HepG2 (cell line): Measurements from ENCODE around the gene TNFRSF21. TPM values are rescaled to one million over a fixed set of nuclear protein-coding genes. Genes with fewer than 3 reads are reported as not detected.
A peak's percentile ranks its signal among the peaks of the same experiment; 100 is the strongest.

ENCODE experiments used
- ATAC-seq: fragments of 200-7000 bp; cut with Tn5 transposase; 3 replicates; pipeline ENCODE4 v1.9.1; 2020; ENCODE audit warnings: mild to moderate bottlenecking, moderate library complexity
- BruUV-seq: library from RNA; stranded (reverse); fragments of 400-500 nt; replicated peaks from 2 replicates; lab custom pipeline; 2021; lab: Mats Ljungman, UMichigan
- CTCF ChIA-PET: fragments of 300-600 bp; formaldehyde crosslinking; extraction: SDS; loops from one replicate; lab custom pipeline; 2021; ENCODE audit warnings: low total read pairs, inconsistent platforms, low intra/inter-chr PET ratio; lab: Yijun Ruan, JAX
- POLR2A ChIA-PET: fragments of 350-600 bp; sonication (Branson Sonifier 250); formaldehyde crosslinking; loops from one replicate; lab custom pipeline; 2020; ENCODE audit warnings: antibody characterized with exemption, inconsistent platforms; lab: Yijun Ruan, JAX
- DNase-seq: peaks from one replicate; pipeline ENCODE4 v3.0.0-alpha.2; 2015; ENCODE audit warnings: low spot score
- FAIRE-seq: peaks from 3 replicates; lab custom pipeline; 2011; peaks lifted over from hg19 to GRCh38; lab: Jason Lieb, UNC
- H2AFZ ChIP-seq: one replicate; pipeline ENCODE4 v1.6.1; 2011; ENCODE audit warnings: low read length, inconsistent platforms
- H3K27ac ChIP-seq: fragments of 300-600 bp; 3 replicates; pipeline ENCODE4 v1.8.0; 2011; ENCODE audit warnings: mixed run types, mild to moderate bottlenecking, mixed read lengths, low read length, inconsistent platforms; ENCODE audit not compliant: insufficient read depth; ENCODE audit errors: extremely low read length
- H3K27me3 ChIP-seq, 2 experiments: fragments of 200-600 bp in 1 of 2; 2 replicates in 1 of 2; 3 replicates in 1 of 2; pipeline versions ENCODE4 v1.6.0 to v1.8.0; 2011; ENCODE audit warnings: low read length in 2 of 2, mild to moderate bottlenecking in 2 of 2, moderate library complexity in 2 of 2, inconsistent platforms in 1 of 2; ENCODE audit not compliant: insufficient read depth in 2 of 2, control insufficient read depth in 1 of 2
- H3K36me3 ChIP-seq, 2 experiments: fragments of 200-600 bp in 1 of 2; replicated peaks in 1 of 2; 2 replicates in 1 of 2; 3 replicates in 1 of 2; pipeline versions ENCODE4 v1.5.1 to v1.8.0; 2011; ENCODE audit warnings: low read length in 2 of 2, inconsistent platforms in 1 of 2; ENCODE audit not compliant: insufficient read depth in 2 of 2, control insufficient read depth in 1 of 2
- H3K4me1 ChIP-seq: 2 replicates; pipeline ENCODE4 v1.5.1; 2012; ENCODE audit warnings: low read length, inconsistent platforms; ENCODE audit not compliant: insufficient read depth
- H3K4me2 ChIP-seq: 2 replicates; pipeline ENCODE4 v1.6.0; 2011; ENCODE audit warnings: low read depth, low read length, inconsistent platforms
- H3K4me3 ChIP-seq, 3 experiments: fragments of 200-600 bp in 1 of 3; sonication (generic), shearing (Covaris generic) in 1 of 3; replicated peaks in 1 of 3; 2 replicates each; pipeline ENCODE4 v1.5.1; 2011 to 2016; ENCODE audit warnings: low read length in 3 of 3, inconsistent platforms in 2 of 3, low read depth in 2 of 3, mild to moderate bottlenecking in 2 of 3, control low read depth in 1 of 3, mixed read lengths in 1 of 3; ENCODE audit not compliant: insufficient read depth in 1 of 3
- H3K79me2 ChIP-seq: one replicate; pipeline ENCODE4 v1.6.1; 2011; ENCODE audit warnings: low read length, inconsistent platforms; ENCODE audit not compliant: insufficient read depth
- H3K9ac ChIP-seq: 2 replicates; pipeline ENCODE4 v1.6.0; 2011; ENCODE audit warnings: mild to moderate bottlenecking, low read depth, low read length, inconsistent platforms; ENCODE audit not compliant: insufficient read depth
- H3K9me3 ChIP-seq: 2 replicates; pipeline ENCODE4 v1.5.1; 2012; ENCODE audit warnings: mild to moderate bottlenecking, low read length
- H4K20me1 ChIP-seq: 2 replicates; pipeline ENCODE4 v1.6.0; 2011; ENCODE audit warnings: inconsistent platforms, mild to moderate bottlenecking, low read length, moderate library complexity; ENCODE audit not compliant: insufficient read depth
- CEBPB ChIP-seq: IDR thresholded peaks from 2 replicates; pipeline ENCODE4 v1.6.1; 2011; ENCODE audit warnings: low read depth, low read length, improper control_type of control experiment, borderline replicate concordance
- HNF4G ChIP-seq, 2 experiments: sonication (generic) in 1 of 2; formaldehyde crosslinking in 1 of 2; IDR thresholded peaks; 2 replicates each; pipeline versions ENCODE4 v1.4.0 to v1.6.1; 2011 to 2020; ENCODE audit warnings: borderline replicate concordance in 2 of 2, low read depth in 2 of 2, mild to moderate bottlenecking in 2 of 2, low read length in 1 of 2, missing genetic modification reagents in 1 of 2, moderate library complexity in 1 of 2
- SUZ12 ChIP-seq: fragments of 150-350 bp; IDR thresholded peaks from 2 replicates; pipeline ENCODE4 v1.6.1; 2014; ENCODE audit warnings: low read depth, low read length
- ZNF7 ChIP-seq: IDR thresholded peaks from 2 replicates; pipeline ENCODE4 v1.6.1; 2016; ENCODE audit warnings: missing biosample characterization, missing genetic modification reagents
- ZNF788 ChIP-seq: sonication (generic); formaldehyde crosslinking; IDR thresholded peaks from 2 replicates; pipeline ENCODE4 v1.5.0; 2020; ENCODE audit warnings: mild to moderate bottlenecking, missing genetic modification reagents, borderline replicate concordance
- WGBS: methylation state at CpG from one replicate; pipeline ENCODE4 v1.1.6; 2017; ENCODE audit warnings: low lambda C conversion rate; 5-methylcytosine and 5-hydroxymethylcytosine counted together
- in situ Hi-C: cut with HindIII; loops from 2 replicates; pipeline ENCODE4 v1.10.0; 2017; ENCODE audit warnings: low pct_unique_long_range_greater_than_20kb; ENCODE audit not compliant: extremely low pct_ligation_motif_present
- intact Hi-C: fragments of 100-400 bp; cut with micrococcal nuclease; formaldehyde crosslinking; loops from one replicate; pipeline ENCODE4 v1.10.0; 2022; ENCODE audit not compliant: unreplicated experiment
- polyA plus RNA-seq, 8 experiments: library from polyadenylated mRNA; depleted of rRNA in 3 of 8; stranded (reverse) in 7 of 8; unstranded in 1 of 8; fragments of >200 nt; fragmentation: Illumina TruSeq in 4 of 8; extraction: Trizol in 4 of 8; gene quantifications; 2 replicates each; pipeline versions ENCODE4 v1.2.1 to v1.2.3, GENCODE V29; 2011 to 2016; ENCODE audit warnings: low read depth in 4 of 8, missing spikeins in 1 of 8, mixed read lengths in 1 of 8; ENCODE audit not compliant: insufficient read depth in 1 of 8
- total RNA-seq, 5 experiments: library from RNA; depleted of rRNA; stranded (reverse); fragments of >200 nt; fragmentation: Illumina TruSeq; extraction: Trizol; gene quantifications; 2 replicates each; pipeline ENCODE4 v1.2.3, GENCODE V29; 2016; ENCODE audit warnings: low read depth in 1 of 5
- TF ChIP-seq, protein P1 (sequence below): sonication (generic); formaldehyde crosslinking; IDR thresholded peaks from 2 replicates; pipeline ENCODE4 v1.4.0; 2020; ENCODE audit warnings: mild to moderate bottlenecking, missing genetic modification reagents
- TF ChIP-seq, protein P2 (sequence below): fragments of 450-650 bp; IDR thresholded peaks from 2 replicates; pipeline ENCODE4 v1.6.1; 2017; ENCODE audit warnings: mild to moderate bottlenecking

The TNFRSF21 gene
- total and polyA plus RNA-seq, 2 of the 13 experiments (the other 11 are each of a cell fraction or from before 2014, with no cell fraction given): 24.8 to 46.3 TPM

DNA sequence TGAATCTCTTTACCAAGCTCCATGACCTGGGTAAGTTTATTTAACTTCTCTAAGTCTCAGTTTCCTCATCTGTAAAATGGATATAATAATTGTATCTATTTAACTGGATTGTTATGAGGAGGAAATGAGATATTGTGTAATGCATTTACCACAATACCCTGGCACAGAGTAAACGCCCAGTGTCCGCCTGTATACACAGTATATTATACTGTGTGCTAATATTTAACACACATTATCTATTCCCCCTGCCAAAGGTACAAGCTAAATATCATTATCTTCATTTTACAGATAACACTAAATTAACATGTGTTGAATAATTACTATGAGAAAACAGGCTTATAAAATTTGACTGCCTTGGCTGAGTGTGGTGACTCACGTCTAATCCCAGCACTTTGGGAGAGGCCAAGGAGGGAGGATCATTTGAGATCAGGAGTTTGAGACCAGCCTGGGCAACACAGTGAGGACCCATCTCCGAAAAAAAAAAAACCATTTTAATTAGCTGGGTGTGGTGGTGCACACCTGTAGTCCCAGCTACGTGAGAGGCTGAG is 38.7 kb upstream of the TNFRSF21 start:
- no peak for TF ChIP-seq SUZ12
- TF ChIP-seq CEBPB: 0 out of 2 replicates have a peak, but pooled peaks have one; percentile 33
- TF ChIP-seq HNF4G (IDR thresholded peaks at IDR 0.05; ENCODE audit: borderline replicate concordance, low read depth, low read length): no peak
- no peak for TF ChIP-seq HNF4G (CRISPR knock-in tag; IDR thresholded peaks at IDR 0.05; ENCODE audit: borderline replicate concordance, low read depth)
- TF ChIP-seq, protein P1, sequence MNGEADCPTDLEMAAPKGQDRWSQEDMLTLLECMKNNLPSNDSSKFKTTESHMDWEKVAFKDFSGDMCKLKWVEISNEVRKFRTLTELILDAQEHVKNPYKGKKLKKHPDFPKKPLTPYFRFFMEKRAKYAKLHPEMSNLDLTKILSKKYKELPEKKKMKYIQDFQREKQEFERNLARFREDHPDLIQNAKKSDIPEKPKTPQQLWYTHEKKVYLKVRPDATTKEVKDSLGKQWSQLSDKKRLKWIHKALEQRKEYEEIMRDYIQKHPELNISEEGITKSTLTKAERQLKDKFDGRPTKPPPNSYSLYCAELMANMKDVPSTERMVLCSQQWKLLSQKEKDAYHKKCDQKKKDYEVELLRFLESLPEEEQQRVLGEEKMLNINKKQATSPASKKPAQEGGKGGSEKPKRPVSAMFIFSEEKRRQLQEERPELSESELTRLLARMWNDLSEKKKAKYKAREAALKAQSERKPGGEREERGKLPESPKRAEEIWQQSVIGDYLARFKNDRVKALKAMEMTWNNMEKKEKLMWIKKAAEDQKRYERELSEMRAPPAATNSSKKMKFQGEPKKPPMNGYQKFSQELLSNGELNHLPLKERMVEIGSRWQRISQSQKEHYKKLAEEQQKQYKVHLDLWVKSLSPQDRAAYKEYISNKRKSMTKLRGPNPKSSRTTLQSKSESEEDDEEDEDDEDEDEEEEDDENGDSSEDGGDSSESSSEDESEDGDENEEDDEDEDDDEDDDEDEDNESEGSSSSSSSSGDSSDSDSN (CRISPR knock-in tag): no peak
- H2AFZ ChIP-seq: no peak overlapping the region
- ATAC-seq (no peak), FAIRE-seq (no peak), DNase-seq (no peak)
- H3K27ac ChIP-seq: no peak overlapping the region
- no TSS peak for BruUV-seq
- no peaks in the 10 kb centered on the region for H3K79me2 ChIP-seq
- no peaks in the 10 kb centered on the region for H3K4me1 ChIP-seq
- intact Hi-C loops (no loop called here), in situ Hi-C loops (no loop called here)
- H3K27me3 ChIP-seq: no peaks in the 10 kb centered on the region
- H3K9ac ChIP-seq: no peak overlapping the region
- no peak overlapping the region for H3K4me3 ChIP-seq
- CTCF ChIA-PET: no interaction called here
- H3K4me2 ChIP-seq: no peak overlapping the region
- no peaks in the 10 kb centered on the region for H3K9me3 ChIP-seq
- no peaks in the 10 kb centered on the region for H4K20me1 ChIP-seq
- 18% methylated on average over 5 of the region's 5 CpGs for WGBS
- POLR2A ChIA-PET: no interaction called here
- no peaks in the 10 kb centered on the region for H3K36me3 ChIP-seq

DNA sequence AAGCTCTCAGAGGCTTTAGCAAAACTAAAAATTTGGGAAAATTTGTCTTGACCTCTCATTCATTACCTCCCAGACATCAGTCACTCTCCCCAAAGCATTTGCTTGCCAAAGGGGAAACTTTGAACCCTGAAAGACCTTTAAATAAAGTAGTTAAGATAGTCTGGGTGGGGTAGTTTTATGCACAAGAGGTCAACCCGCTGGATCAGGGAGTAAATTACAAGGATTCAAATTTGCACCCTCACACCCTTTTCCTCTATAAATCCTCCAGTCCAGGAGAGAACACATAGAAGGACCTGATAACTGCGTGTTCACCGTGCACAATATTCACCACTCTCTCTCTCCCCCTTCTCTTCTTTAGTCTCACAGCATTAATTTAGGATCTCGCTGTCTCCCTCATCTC is 36.1 kb upstream of the TNFRSF21 start:
- Histone ChIP-seq H3K79me2 (no peaks in the 10 kb centered on the region), H3K9me3 (no peaks in the 10 kb centered on the region), H3K9ac (no peak overlapping the region), H3K27me3 (no peaks in the 10 kb centered on the region; a peak in 2 of 5 replicates), H3K36me3 (no peaks in the 10 kb centered on the region), H2AFZ (no peak overlapping the region), H3K4me2 (no peak overlapping the region), H3K27ac (no peak overlapping the region), H3K4me1 (no peaks in the 10 kb centered on the region), H4K20me1 (no peaks in the 10 kb centered on the region), H3K4me3 (no peak overlapping the region)
- in situ Hi-C loops (no loop called here), intact Hi-C loops (no loop called here)
- CTCF ChIA-PET: no interaction called here
- POLR2A ChIA-PET: no interaction called here
- 11% methylated on average over 4 of the region's 4 CpGs for WGBS
- no peak for DNase-seq
- FAIRE-seq: no peak
- no TSS peak for BruUV-seq
- ATAC-seq: no peak
- TF ChIP-seq, protein P2, sequence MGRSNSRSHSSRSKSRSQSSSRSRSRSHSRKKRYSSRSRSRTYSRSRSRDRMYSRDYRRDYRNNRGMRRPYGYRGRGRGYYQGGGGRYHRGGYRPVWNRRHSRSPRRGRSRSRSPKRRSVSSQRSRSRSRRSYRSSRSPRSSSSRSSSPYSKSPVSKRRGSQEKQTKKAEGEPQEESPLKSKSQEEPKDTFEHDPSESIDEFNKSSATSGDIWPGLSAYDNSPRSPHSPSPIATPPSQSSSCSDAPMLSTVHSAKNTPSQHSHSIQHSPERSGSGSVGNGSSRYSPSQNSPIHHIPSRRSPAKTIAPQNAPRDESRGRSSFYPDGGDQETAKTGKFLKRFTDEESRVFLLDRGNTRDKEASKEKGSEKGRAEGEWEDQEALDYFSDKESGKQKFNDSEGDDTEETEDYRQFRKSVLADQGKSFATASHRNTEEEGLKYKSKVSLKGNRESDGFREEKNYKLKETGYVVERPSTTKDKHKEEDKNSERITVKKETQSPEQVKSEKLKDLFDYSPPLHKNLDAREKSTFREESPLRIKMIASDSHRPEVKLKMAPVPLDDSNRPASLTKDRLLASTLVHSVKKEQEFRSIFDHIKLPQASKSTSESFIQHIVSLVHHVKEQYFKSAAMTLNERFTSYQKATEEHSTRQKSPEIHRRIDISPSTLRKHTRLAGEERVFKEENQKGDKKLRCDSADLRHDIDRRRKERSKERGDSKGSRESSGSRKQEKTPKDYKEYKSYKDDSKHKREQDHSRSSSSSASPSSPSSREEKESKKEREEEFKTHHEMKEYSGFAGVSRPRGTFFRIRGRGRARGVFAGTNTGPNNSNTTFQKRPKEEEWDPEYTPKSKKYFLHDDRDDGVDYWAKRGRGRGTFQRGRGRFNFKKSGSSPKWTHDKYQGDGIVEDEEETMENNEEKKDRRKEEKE: no peak
- TF ChIP-seq ZNF7 (CRISPR knock-in tag): no peak
- no peak for TF ChIP-seq ZNF788 (CRISPR knock-in tag)
